HG03196 (cell line): Measurements from ENCODE around the gene GPC5.

Experiments used
- ATAC-seq: cut with Tn5 transposase; IDR thresholded peaks from one replicate; pipeline ENCODE4 v1.9.1; 2021; ENCODE audit not compliant: unreplicated experiment

GPC5 gene

DNA sequence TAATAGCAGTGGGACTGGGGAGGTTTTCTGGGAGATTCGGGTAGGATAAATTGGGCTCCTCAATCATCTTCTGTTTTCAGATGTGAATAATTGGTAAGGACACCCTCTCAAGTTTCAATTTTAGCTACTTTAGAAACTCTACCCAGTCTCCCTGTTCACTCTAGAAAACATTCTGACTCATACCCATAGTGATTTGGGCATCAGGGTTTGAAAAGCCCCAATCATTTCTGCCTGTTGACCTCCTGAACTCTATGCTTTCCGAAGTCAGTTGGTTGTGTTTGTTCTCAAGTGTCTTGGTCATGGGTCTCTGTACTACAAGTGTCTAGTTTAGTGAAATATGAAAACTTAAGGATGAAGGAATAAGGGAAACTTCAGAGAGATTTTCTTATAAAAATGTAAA is 916.8 kb downstream of the GPC5 start:
- ATAC-seq, result no peak

DNA sequence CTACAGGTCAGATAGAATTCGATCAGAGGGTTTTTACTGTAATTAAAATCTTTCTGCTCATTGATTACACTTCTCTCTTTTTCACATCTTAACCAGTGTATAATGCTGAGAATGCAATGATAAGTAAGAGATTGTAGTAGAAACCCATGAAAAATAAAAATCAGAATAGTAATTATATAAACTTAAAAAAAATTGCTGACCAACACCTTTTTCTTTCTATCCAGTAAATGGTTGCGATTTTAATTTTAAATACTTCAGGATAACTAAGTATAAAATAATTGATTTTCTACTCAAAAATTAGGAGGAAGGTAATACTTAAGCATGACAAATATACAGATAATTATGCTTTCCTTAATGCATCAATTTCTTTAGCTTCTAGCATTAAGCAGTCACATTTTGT is 917.6 kb downstream of the GPC5 start:
- ATAC-seq, result no peak

DNA sequence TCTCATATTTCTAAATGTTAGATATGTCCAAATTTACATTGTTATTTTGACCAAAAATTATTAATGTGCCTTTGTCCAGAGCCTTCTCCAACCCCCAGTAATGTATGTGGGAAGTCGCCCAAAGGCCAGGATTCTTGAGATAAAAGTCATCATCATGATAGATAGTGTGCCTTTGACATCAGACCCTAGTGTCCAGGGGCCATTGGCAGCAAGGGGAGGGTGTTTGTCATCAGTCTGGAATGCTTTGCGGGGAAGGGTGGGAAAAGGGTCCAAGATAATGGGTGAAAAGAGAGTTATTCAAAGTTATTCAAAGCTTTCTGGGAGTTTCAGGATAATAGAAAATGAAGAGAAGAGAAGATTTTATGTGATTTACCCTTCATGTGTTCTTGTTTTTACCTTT is 918.6 kb downstream of the GPC5 start:
- no peak for ATAC-seq

DNA sequence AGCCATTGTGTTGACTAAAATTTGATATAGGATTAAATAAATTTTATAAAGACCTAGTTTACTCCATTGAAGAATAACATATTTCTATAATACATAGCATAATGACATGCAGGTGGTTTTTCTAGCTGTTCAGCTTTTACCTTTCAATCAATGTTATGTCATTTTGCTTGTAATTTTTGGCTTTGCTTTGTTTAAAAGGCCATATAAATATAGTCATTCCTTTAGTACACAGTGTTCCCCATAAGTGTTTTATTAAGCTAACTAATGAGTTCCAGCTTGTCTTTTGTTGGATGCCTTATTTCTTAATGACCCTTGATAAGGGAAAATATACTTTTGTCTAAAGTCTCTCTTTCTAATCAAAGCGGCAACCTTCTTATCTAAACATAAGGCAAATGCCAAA is 921.9 kb downstream of the GPC5 start:
- no peak for ATAC-seq

DNA sequence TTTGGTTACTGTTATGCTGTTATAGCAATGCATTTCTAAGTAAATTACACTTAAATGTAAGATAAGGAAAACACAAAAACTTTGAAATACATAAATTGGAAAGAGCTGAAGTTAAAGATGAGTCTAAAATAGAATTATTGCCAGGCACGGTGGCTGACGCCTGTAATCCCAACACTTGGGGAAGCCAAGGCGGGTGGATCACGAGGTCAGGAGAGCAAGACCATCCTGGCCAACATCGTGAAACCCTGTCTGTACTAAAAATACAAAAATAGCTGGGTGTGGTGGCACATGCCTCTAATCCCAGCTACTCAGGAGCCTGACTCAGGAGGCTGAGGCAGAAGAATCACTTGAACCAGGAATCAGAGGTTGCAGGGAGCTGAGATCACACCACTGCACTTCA is 922.8 kb downstream of the GPC5 start:
- ATAC-seq, result no peak

DNA sequence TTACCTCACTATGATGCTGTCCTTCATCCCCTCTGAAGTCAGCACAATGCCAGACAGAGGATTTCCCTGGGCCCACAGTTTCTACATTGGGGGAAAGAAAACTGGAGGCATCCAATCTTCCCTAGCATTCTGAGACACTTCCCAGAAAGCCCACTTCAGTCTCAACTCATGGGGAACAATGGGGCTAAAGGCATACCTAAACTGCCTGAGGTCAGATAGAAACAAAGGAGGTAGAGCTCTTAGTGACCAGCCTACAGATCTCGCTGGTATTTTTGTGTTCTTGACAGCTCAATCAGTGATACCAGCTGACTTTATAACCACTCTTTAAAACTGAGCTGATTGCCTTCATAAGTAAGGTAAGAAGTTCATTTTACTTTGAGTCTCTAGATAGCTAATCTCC is 947.2 kb downstream of the GPC5 start:
- no peak for ATAC-seq

DNA sequence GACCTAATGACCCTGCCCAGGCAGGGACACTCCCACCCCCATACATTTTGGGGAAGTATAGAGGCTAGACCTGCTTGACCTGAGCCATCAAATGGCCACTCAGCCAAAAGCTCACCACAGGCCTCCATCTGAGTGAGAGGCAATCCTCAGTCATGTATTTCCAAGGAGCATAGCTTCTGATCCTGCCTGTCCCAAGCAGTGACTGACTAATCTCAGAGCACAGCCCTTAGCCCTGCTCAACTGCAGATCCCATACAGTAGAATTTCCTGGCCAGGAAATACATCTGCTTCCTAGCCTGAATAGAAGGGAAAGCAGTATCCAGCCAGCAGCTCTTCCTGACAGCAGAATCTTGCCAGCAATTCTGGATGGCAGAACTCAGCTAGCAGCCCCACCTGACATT is 947.6 kb downstream of the GPC5 start:
- no peak for ATAC-seq

DNA sequence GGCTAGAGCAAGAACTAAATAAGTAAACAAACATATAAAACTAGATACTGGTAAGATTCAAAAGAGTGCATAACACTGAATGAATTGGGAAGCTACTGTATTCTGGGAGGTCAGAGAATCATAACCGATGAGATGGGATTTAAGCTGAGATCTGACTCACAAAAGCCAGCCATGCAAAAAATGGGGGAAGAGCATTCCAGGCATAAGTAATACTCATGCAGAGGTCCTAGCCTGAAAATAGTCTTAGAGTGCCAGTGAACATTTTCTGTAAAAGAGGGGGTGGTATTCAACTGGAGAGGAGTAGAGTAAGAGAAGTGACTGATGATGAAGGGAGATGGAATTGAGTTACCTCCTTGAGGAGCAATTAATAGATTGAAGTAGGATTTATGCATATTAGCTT is 956.2 kb downstream of the GPC5 start:
- ATAC-seq, result no peak

DNA sequence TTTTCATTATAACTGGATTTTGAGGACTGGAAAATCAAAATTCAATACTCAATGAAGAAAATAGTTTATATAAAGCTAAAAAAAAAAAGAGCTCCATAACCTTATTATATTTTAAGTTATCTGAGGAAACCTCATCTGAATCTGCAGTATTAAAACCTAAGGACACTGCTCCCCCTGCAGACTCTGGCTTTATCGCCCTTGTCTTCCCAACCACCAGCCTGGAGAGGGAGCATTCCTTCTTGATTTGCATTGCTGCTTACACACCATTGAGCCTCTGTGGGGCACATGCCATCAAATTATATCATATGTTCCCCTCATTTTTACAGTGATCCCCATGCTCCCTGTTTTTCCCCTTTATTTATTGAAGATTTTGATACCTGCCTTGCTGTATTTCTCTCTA is 956.8 kb downstream of the GPC5 start:
- no peak for ATAC-seq

DNA sequence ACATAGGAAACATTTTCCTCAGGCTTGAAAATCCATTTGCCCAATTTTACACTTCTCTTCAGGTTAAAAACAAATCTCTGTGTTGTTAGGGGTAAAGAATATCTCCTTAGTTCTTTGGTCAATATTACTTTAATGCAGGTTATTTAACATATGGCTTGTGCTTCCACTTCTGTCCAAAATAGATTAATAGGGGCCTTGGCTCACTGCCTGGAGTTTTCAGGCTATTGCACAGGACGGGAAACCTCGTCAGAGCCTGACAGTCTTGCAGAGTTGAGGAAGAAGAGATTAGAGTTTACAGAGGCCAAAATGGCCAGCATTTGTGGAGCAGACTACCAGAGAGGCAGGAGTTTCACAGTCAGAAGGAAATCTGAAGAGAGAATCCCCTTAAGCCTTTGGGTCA is 964.3 kb downstream of the GPC5 start:
- ATAC-seq, result no peak

DNA sequence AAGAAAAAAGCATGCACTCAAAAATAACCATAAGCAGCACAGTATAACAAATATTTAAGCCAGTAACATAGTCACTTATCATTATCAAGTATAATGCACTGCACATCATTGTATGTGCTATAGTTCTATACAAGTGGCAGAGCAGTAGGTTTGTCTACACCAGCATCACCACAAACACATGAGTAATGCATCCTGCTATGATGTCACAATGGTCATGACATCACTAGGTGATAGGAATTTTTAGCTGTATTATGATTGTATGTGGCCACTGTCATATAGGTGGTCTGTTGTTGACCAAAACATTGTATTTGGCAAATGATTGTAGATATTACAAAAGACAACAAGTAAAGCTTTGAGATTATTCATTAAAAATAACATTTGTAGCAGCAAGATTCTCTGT is 967.5 kb downstream of the GPC5 start:
- ATAC-seq, result no peak

DNA sequence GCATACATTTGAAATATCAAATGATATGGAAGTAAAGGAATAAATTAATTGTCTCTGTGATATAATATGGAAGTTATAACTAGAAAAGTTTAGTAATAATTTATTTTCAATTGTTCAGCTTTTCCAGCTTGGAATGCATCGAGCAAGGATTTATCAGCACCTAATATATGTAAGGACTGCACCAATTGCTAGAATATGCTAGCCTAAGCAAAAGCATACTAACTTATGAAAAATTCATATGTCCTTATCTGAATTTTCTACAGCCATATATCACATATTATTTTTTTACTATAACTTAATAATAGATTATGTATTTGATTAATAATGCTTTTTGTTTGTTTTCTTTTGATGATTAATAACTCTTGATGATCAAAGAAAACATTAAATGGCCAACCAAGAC is 979.0 kb downstream of the GPC5 start:
- ATAC-seq, result no peak

DNA sequence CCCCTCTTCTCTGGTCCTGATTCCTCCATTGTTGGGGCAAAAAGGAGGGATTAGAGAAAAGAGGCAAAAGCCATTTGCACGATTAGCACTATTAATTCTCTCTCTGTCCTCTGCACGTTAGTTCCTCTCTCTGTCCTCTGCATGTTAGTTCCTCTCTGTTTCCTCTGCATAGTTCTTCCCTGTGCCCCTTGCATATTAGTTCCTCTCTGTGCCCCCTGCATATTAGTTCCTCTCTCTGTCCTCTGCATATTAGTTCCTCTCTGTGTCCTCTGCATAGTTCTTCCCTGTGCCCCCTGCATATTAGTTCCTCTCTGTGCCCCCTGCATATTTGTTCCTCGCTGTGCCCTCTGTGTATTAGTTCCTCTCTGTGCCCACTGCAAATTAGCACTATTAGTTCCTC is 981.0 kb downstream of the GPC5 start:
- no peak for ATAC-seq

DNA sequence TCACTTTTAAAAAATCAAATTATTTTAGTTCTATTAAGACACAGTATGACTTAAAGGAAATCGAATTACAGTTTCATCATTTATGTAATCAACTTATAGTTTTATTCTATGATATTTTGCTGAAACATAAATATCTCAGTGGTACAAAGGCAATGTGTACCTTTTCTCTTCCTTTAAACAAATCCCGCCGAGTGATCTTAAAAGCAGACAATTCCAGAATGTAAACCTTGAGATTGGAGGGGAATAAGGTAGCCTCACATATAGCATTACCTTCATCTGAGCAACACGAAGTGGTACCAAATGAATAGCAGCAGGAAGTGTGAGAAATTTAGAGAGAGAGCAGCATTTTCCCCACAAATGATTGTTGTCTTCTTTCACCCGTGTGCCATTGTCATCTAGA is 986.0 kb downstream of the GPC5 start:
- ATAC-seq, result no peak

DNA sequence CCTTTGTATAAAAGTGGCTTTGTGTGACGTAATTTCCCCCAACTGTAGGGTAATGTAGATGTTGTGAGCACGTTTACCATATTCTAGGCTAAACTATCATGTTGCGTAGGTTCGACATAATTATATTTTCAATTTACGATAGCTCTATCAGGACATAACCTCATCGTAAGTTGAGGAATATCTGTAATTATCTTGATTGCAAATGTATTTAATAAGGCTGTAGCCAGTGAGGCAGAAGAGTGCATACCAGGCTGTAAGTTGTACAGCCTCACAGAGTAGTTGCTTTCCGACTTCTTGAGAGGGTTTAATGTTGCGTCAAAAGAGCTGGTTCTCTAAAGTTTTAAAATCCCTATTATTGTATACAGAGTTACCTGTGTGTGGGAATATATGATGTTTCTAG is 988.8 kb downstream of the GPC5 start:
- no peak for ATAC-seq

DNA sequence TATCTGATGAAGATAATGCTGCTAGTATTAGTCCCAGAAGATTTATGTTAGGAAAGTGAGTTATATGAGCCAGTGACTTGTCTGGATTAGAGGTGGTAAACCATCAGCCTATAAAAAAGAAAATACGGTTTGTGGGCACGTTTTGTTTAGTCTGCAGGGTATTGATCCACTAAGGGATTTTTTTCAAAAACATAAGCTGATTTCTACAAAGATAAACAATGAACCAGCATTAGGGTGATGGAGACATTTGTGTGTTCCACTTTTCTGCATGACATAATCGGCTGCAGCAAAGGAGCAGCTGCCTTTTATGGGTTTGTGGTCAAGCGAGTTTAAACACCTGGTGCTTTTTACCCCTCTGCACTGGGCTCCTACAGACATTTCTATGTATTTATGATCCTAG is 991.8 kb downstream of the GPC5 start:
- no peak for ATAC-seq

DNA sequence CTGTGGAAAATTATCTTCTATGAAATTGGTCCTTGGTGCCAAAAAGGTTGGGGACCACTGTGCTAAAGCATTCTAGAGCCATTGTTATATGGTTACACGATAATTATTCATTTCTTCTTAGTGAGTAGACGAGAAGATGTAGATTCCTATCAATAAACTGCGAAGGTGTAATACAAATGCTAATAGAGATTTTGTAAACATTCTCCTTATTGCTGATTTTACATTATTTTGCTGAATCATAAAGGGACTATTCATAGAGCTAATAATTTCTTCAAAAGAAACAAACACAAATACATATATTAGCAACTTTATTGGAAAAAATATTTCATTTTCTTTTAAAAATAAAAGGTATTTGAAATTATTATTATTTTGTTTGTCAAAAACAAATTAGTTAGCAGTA is 1005.2 kb downstream of the GPC5 start:
- no peak for ATAC-seq

DNA sequence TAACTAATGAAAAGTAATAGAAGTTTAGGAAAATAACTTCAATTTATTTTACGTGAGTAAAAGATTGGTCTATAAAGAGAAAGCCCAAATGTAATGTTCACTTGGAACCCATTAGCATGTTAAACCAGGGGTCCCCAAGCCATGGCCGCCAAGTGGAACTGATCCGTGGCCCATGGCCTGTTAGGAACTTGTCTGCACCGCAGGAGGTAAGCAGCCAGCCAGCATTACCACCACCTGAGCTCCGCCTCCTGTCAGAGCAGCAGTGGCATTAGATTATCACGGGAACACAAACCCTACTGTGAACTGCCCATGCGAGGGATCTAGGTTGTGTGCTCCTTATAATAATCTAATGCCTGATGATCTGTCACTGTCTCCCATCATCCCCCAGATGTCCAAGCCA is 1009.4 kb downstream of the GPC5 start:
- no peak for ATAC-seq

DNA sequence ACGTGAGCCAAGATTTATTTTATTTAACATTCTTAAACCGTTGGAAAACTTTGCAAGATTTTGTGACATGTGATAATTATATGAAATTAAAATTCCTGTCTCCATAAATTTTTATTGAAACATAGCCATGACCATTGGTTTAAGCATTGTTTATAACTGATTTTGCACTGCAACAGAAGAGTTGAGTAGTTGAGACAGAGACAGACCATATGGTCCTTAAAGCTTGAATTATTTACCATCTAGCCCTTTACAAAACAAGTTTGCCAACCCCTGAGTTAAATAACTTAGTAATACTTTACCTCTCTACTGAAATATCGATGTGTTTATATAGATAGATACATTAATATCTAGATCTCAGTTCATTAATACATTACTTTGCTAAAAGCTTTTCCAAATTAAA is 1014.1 kb downstream of the GPC5 start:
- no peak for ATAC-seq

DNA sequence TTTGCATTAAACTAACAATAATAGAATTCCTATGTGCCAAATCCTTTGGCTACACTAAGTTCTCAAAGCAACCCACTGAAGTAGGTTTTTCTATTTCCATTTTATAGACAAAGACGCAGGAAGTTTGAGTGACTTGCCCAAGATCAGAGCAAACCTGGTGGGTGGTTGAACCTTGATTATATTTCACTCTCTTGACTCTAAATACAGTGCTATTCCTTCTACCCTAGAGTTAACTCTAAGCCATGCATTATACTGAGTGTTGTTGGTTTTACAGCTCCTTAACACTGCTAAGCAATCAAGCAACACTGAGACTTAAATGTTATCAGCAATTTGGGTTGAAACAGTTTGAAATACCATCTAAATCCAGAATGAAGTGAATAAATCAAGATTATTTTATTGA is 1014.6 kb downstream of the GPC5 start:
- no peak for ATAC-seq

DNA sequence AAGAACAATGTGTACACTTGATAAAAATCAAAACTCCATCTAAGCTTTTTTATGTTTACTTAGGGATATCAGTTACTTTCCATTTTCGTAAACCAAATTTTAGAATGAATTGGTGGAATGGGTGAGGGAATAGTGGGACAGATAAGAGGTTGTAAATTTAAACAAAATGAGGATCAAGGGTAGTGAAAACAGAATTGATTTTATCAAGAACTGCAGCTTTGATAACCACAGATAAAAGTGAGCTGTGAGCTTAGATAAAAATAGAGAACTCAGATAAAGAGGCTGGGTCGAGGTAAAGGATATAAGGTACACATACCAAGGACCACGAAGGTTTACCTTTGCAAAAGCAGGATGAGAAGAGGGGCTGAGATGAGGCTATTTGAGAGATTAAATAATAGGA is 1015.0 kb downstream of the GPC5 start:
- no peak for ATAC-seq

DNA sequence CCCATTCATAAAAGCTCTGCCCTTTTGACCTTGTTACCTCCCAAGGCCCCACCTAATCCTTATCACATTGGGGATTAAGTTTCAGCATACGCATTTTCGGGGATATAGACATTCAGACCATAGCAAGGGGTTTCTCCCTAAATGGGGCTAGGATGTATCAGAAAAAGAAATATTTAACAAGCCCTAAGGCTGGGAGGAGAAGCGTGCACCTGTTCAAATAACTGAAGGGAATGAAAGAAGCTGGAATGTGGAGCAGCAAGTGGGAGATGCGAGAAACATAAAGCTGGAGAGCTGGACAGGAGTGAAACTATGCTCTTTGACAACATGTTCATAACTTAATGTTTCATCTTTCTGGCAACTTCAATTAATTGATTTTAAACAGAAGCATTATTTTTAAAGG is 1016.4 kb downstream of the GPC5 start:
- ATAC-seq, result no peak

DNA sequence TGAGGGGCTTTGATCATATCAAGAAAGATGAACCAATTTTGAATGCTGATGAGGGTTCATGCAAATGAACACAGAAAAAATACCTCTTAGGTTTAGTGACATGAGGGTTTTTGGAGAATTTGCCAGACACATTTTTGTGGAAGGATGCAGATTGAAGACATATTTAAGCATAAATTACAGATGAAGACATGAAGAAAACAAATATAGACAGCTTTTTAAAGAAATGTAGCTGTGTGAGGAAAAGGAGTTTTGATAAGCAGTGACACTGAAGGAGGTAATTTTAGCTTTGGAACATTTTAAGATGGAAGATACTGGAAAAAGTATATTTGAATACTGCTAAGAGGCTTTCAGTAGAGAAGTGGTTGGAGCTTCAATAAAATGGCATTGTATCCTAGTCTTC is 1017.4 kb downstream of the GPC5 start:
- ATAC-seq, result no peak

DNA sequence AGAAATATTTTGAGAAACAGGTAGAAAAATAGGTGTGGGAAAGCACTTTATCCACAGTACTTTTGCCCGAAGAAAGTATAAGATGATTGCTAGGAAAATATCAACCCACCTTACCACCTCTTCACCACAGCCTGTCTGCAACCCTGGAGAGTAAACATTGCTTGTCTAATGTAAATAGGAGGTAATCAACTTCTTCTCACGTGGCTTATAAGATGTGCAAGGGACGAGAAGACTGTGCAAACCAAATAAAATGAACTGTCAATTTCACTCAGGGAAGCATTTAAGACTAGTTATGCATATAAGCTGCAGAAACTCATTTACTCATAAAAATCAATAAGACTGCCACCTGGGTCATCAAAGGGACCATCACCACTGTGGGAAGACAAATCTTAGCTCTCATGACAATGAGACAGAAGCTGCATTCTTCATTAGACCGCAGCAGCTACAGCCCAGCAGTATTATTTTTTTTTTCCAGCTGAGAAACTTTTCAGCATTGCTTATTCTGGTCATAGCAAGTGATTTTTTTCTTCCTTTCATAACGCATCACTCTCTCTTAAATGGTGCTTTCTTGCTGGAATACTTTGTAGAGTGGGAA is 1020.5 kb downstream of the GPC5 start:
- no peak for ATAC-seq
